ENCODE results near the gene AIPL1.

- TF ChIP-seq POLR2A (IDR thresholded peaks at IDR 0.05) (no peak), POLR2AphosphoS5 (IDR thresholded peaks at IDR 0.05) (no peak), EP300 (IDR thresholded peaks at IDR 0.05) (no peak)
- TF ChIP-seq, protein P1, sequence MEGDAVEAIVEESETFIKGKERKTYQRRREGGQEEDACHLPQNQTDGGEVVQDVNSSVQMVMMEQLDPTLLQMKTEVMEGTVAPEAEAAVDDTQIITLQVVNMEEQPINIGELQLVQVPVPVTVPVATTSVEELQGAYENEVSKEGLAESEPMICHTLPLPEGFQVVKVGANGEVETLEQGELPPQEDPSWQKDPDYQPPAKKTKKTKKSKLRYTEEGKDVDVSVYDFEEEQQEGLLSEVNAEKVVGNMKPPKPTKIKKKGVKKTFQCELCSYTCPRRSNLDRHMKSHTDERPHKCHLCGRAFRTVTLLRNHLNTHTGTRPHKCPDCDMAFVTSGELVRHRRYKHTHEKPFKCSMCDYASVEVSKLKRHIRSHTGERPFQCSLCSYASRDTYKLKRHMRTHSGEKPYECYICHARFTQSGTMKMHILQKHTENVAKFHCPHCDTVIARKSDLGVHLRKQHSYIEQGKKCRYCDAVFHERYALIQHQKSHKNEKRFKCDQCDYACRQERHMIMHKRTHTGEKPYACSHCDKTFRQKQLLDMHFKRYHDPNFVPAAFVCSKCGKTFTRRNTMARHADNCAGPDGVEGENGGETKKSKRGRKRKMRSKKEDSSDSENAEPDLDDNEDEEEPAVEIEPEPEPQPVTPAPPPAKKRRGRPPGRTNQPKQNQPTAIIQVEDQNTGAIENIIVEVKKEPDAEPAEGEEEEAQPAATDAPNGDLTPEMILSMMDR (IDR thresholded peaks at IDR 0.05), result no peak
Observed at GRCh38 chr17:6458460-6458950, 23.6 kb upstream of the AIPL1 start.
